H1 (cell line): ENCODE results near the gene REPIN1. TPM values are rescaled to one million over a fixed set of nuclear protein-coding genes. Genes with fewer than 3 reads are reported as not detected.

Experiments used
- CTCF ChIA-PET: fragments of 300-600 bp; sonication (Branson Sonifier 250); formaldehyde crosslinking; loops from one replicate; lab custom pipeline; 2021; ENCODE audit not compliant: partially characterized antibody; lab: Charles Lee
- POLR2A ChIA-PET: fragments of 300-600 bp; sonication (Branson Sonifier 250); formaldehyde crosslinking; loops from one replicate; lab custom pipeline; 2021; ENCODE audit warnings: inconsistent platforms; ENCODE audit not compliant: partially characterized antibody; lab: Charles Lee
- DNase-seq, 2 experiments: peaks; one replicate each; pipeline versions ENCODE4 v3.0.0 to v3.0.0-alpha.2; 2010 to 2022; ENCODE audit warnings: low spot score in 2 of 2, low read depth in 1 of 2, mixed read lengths in 1 of 2
- FAIRE-seq: peaks from 2 replicates; lab custom pipeline; 2011; peaks lifted over from hg19 to GRCh38; lab: Jason Lieb, UNC
- H2AFZ ChIP-seq: 2 replicates; pipeline ENCODE4 v1.8.1; 2012; ENCODE audit warnings: low read length, inconsistent platforms
- H2AK5ac ChIP-seq: 2 replicates; pipeline ENCODE4 v1.6.1; 2013; ENCODE audit warnings: low read depth, low read length
- H2BK120ac ChIP-seq: replicated peaks from 2 replicates; pipeline ENCODE3; 2013; ENCODE audit warnings: low read depth, low read length, inconsistent platforms
- H2BK12ac ChIP-seq: 2 replicates; pipeline ENCODE4 v1.6.1; 2013; ENCODE audit warnings: low read depth, low read length
- H2BK15ac ChIP-seq: 2 replicates; pipeline ENCODE4 v1.6.1; 2013; ENCODE audit warnings: low read length
- H2BK20ac ChIP-seq: 2 replicates; pipeline ENCODE4 v1.6.1; 2013; ENCODE audit warnings: low read length
- H2BK5ac ChIP-seq: 2 replicates; pipeline ENCODE4 v1.6.1; 2013; ENCODE audit warnings: low read depth, low read length
- H3K14ac ChIP-seq: 2 replicates; pipeline ENCODE4 v1.6.1; 2013; ENCODE audit warnings: inconsistent platforms; ENCODE audit not compliant: insufficient read length
- H3K18ac ChIP-seq: 2 replicates; pipeline ENCODE4 v1.6.1; 2013; ENCODE audit warnings: low read length; ENCODE audit errors: extremely low read depth
- H3K23ac ChIP-seq: 2 replicates; pipeline ENCODE4 v1.6.1; 2013; ENCODE audit warnings: inconsistent platforms; ENCODE audit not compliant: insufficient read length
- H3K23me2 ChIP-seq: 2 replicates; pipeline ENCODE4 v1.6.1; 2013; ENCODE audit warnings: low read depth, low read length
- H3K27ac ChIP-seq: 2 replicates; pipeline ENCODE4 v1.6.1; 2011; ENCODE audit warnings: low read depth, low read length, inconsistent platforms
- H3K27me3 ChIP-seq, 4 experiments: replicated peaks in 1 of 4; 1 replicate in 1 of 4; 2 replicates in 3 of 4; pipeline versions ENCODE4 v1.6.1 to v1.8.1; 2011 to 2013; ENCODE audit warnings: low read length in 3 of 4, mild to moderate bottlenecking in 3 of 4, inconsistent platforms in 2 of 4, mixed read lengths in 2 of 4, moderate library complexity in 1 of 4; ENCODE audit not compliant: control insufficient read depth in 3 of 4, insufficient read depth in 3 of 4; ENCODE audit errors: extremely low read depth in 1 of 4
- H3K36me3 ChIP-seq, 4 experiments: 2 replicates each; pipeline versions ENCODE4 v1.6.1 to v1.8.1; 2011 to 2013; ENCODE audit warnings: mild to moderate bottlenecking in 4 of 4, low read length in 3 of 4, moderate library complexity in 2 of 4, control low read depth in 1 of 4, inconsistent platforms in 1 of 4; ENCODE audit not compliant: insufficient read depth in 4 of 4, control insufficient read depth in 2 of 4
- H3K4ac ChIP-seq: replicated peaks from 2 replicates; pipeline ENCODE3; 2013; ENCODE audit warnings: low read length, low read depth, mixed read lengths, inconsistent platforms; ENCODE audit not compliant: insufficient read length
- H3K4me1 ChIP-seq, 4 experiments: replicated peaks in 1 of 4; 1 replicate in 1 of 4; 2 replicates in 3 of 4; pipeline versions ENCODE4 v1.6.1 to v1.8.1; 2011 to 2013; ENCODE audit warnings: low read length in 3 of 4, inconsistent platforms in 2 of 4, mixed read lengths in 1 of 4; ENCODE audit not compliant: insufficient read depth in 4 of 4, control insufficient read depth in 3 of 4
- H3K4me2 ChIP-seq, 2 experiments: 2 replicates each; pipeline versions ENCODE4 v1.6.1 to v1.8.1; 2011 to 2013; ENCODE audit warnings: low read depth in 2 of 2, low read length in 2 of 2, control low read depth in 1 of 2, inconsistent platforms in 1 of 2, mild to moderate bottlenecking in 1 of 2; ENCODE audit not compliant: insufficient read depth in 1 of 2
- H3K4me3 ChIP-seq, 4 experiments: fragments of 200-600, 300-600 bp in 1 of 4; sonication (generic), shearing (Covaris generic), sonication (Bioruptor Twin) in 1 of 4; 2 replicates each; pipeline versions ENCODE4 v1.5.1 to v1.8.1; 2011 to 2016; ENCODE audit warnings: low read length in 4 of 4, low read depth in 3 of 4, control low read depth in 2 of 4, inconsistent platforms in 2 of 4, mild to moderate bottlenecking in 2 of 4, mixed read lengths in 1 of 4, moderate library complexity in 1 of 4; ENCODE audit not compliant: insufficient read depth in 2 of 4; ENCODE audit errors: extremely low read depth in 1 of 4
- H3K56ac ChIP-seq: replicated peaks from 2 replicates; pipeline ENCODE3; 2013; ENCODE audit warnings: low read depth, mild to moderate bottlenecking, mixed read lengths, low read length, inconsistent platforms; ENCODE audit not compliant: insufficient read length
- H3K79me1 ChIP-seq: 2 replicates; pipeline ENCODE4 v1.6.1; 2013; ENCODE audit warnings: low read depth, low read length, control low read depth
- H3K79me2 ChIP-seq, 2 experiments: 2 replicates each; pipeline versions ENCODE4 v1.6.1 to v1.8.1; 2012 to 2013; ENCODE audit warnings: low read length in 2 of 2, mild to moderate bottlenecking in 2 of 2, inconsistent platforms in 1 of 2; ENCODE audit not compliant: insufficient read depth in 2 of 2, control insufficient read depth in 1 of 2
- H3K9ac ChIP-seq, 4 experiments: replicated peaks in 1 of 4; 1 replicate in 1 of 4; 2 replicates in 3 of 4; pipeline versions ENCODE4 v1.6.1 to v1.8.1; 2011 to 2013; ENCODE audit warnings: low read depth in 3 of 4, low read length in 3 of 4, control low read depth in 2 of 4, mild to moderate bottlenecking in 2 of 4, moderate library complexity in 2 of 4, inconsistent platforms in 1 of 4; ENCODE audit errors: extremely low read depth in 1 of 4
- H3K9me3 ChIP-seq, 2 experiments: 2 replicates each; pipeline versions ENCODE4 v1.6.1 to v1.8.1; 2012 to 2013; ENCODE audit warnings: mild to moderate bottlenecking in 2 of 2, moderate library complexity in 2 of 2, control low read depth in 1 of 2, inconsistent platforms in 1 of 2, low read depth in 1 of 2, low read length in 1 of 2, mixed read lengths in 1 of 2; ENCODE audit not compliant: insufficient read depth in 2 of 2
- H4K20me1 ChIP-seq, 2 experiments: replicated peaks in 1 of 2; 2 replicates each; pipeline versions ENCODE3 to v1.8.1; 2011 to 2013; ENCODE audit warnings: inconsistent platforms in 2 of 2, low read length in 2 of 2, mild to moderate bottlenecking in 1 of 2; ENCODE audit not compliant: insufficient read depth in 2 of 2, control insufficient read depth in 1 of 2
- H4K5ac ChIP-seq: 2 replicates; pipeline ENCODE4 v1.6.1; 2013; ENCODE audit warnings: low read length, low read depth, mixed read lengths, inconsistent platforms; ENCODE audit not compliant: insufficient read length
- H4K8ac ChIP-seq: 2 replicates; pipeline ENCODE4 v1.8.0; 2013; ENCODE audit warnings: mild to moderate bottlenecking, moderate library complexity, low read length, inconsistent platforms; ENCODE audit not compliant: insufficient read depth; ENCODE audit errors: extremely low read depth
- H4K91ac ChIP-seq: replicated peaks from 2 replicates; pipeline ENCODE3; 2013; ENCODE audit warnings: low read length, mixed read lengths, inconsistent platforms; ENCODE audit not compliant: insufficient read length
- GABPA ChIP-seq: IDR thresholded peaks from 2 replicates; pipeline ENCODE4 v1.6.1; 2011; ENCODE audit warnings: mild to moderate bottlenecking, low read length, moderate library complexity, borderline replicate concordance; ENCODE audit not compliant: insufficient read depth
- KDM4A ChIP-seq: IDR thresholded peaks from one replicate; pipeline ENCODE4 v1.7.1; 2012; ENCODE audit warnings: low read depth, mild to moderate bottlenecking, moderate library complexity, low read length, inconsistent platforms; ENCODE audit not compliant: severe bottlenecking
- NRF1 ChIP-seq: IDR thresholded peaks from 2 replicates; pipeline ENCODE4 v1.6.1; 2011; ENCODE audit warnings: mild to moderate bottlenecking, low read depth, low read length, improper control_type of control experiment
- POLR2A ChIP-seq, 2 experiments: IDR thresholded peaks; 1 replicate in 1 of 2; 2 replicates in 1 of 2; pipeline ENCODE4 v1.6.1; 2011; ENCODE audit warnings: low read depth in 2 of 2, low read length in 2 of 2, mild to moderate bottlenecking in 2 of 2; ENCODE audit errors: control extremely low read depth in 1 of 2
- POLR2AphosphoS5 ChIP-seq: IDR thresholded peaks from 2 replicates; pipeline ENCODE4 v1.6.1; 2011; ENCODE audit warnings: low read depth, low read length
- SP2 ChIP-seq: IDR thresholded peaks from 2 replicates; pipeline ENCODE4 v1.6.1; 2012; ENCODE audit warnings: mild to moderate bottlenecking, low read length, inconsistent platforms
- TAF7 ChIP-seq: optimal IDR thresholded peaks from 2 replicates; pipeline ENCODE3; 2011; ENCODE audit warnings: low read depth, mild to moderate bottlenecking, inconsistent platforms, low read length, moderate library complexity, borderline replicate concordance
- TBP ChIP-seq: IDR thresholded peaks from 2 replicates; pipeline ENCODE4 v1.6.1; 2011; ENCODE audit warnings: low read depth, low read length, improper control_type of control experiment
- WGBS, 2 experiments: shearing (Covaris generic) in 1 of 2; methylation state at CpG; one replicate each; pipeline versions ENCODE4 v1.1.6 to v1.1.7; 2013 to 2015; ENCODE audit warnings: low lambda C conversion rate in 2 of 2, mixed read lengths in 2 of 2, inconsistent platforms in 1 of 2, low coverage in 1 of 2, missing lambda C conversion rate in 1 of 2; ENCODE audit not compliant: insufficient replicate concordance in 2 of 2, insufficient coverage in 1 of 2, insufficient read length in 1 of 2; ENCODE audit errors: extremely low coverage in 1 of 2, missing lambda C conversion rate in 1 of 2; 5-methylcytosine and 5-hydroxymethylcytosine counted together
- polyA plus RNA-seq, 7 experiments: library from polyadenylated mRNA; depleted of rRNA in 3 of 7; stranded (reverse) in 5 of 7; unstranded in 2 of 7; fragments of >200 nt in 5 of 7; fragments of 200-250 nt in 2 of 7; gene quantifications; 1 replicate in 5 of 7; 2 replicates in 1 of 7; 4 replicates in 1 of 7; pipeline versions ENCODE4 v1.2.1 to v1.2.3, GENCODE V29; 2011 to 2013; ENCODE audit warnings: missing spikeins in 2 of 7, mixed read lengths in 2 of 7
- total RNA-seq: library from RNA; stranded (reverse); fragmentation: NEBNext Ultra II Directional; extraction: Animal tissue kit (Norgen Biotek cat#: 25700); gene quantifications from 2 replicates; pipeline ENCODE4 v1.2.1, GENCODE V29; 2021
- TF ChIP-seq, protein P1 (sequence below): IDR thresholded peaks from 2 replicates; pipeline ENCODE4 v1.6.1; 2012; ENCODE audit warnings: low read length, inconsistent platforms

The REPIN1 gene
- total and polyA plus RNA-seq, 2 of the 8 experiments (the other 6 are each of a cell fraction or from before 2014, with no cell fraction given) = 98.6 to 125 TPM

GRCh38 chr7:150404805-150405583 is 36.4 kb downstream of the REPIN1 start:
- 0 out of 2 replicates have a peak overlapping the region, but pooled peaks have one; percentile 34 for H2BK15ac ChIP-seq
- peak overlapping the region; percentile 100 for H3K18ac ChIP-seq
- no peak overlapping the region for H3K23ac ChIP-seq
- H3K23me2 ChIP-seq = peaks cover 4% of the 10 kb centered on the region; the same call in 1 of the 2 replicates
- ChIA-PET POLR2A (interaction anchor here (0.7 to 14.9 kb wide), 19 partner anchors 3 to 93 kb away, joined by 3 to 230 read pairs (median 5); partner anchors contain the start of gene REPIN1), CTCF (interaction anchor here (0.8 to 3.8 kb wide), 17 partner anchors 10 to 65 kb away, joined by 3 to 16 read pairs (median 4); no protein-coding TSS in a partner anchor)
- no peak overlapping the region for H2BK20ac ChIP-seq
- peaks cover 0 to 24% of the 10 kb centered on the region in 2 experiments; a peak in 2 of 4 replicates for H3K79me2 ChIP-seq
- peak overlapping the region; percentile 75 to 77 for H3K4me2 ChIP-seq
- H3K56ac ChIP-seq = peak overlapping the region; percentile 70
- no peak overlapping the region for H3K14ac ChIP-seq
- peak overlapping the region; percentile 33 for H2BK120ac ChIP-seq
- peak overlapping the region; percentile 100 for H2BK5ac ChIP-seq
- peak overlapping the region; percentile 82 for H4K8ac ChIP-seq
- peak overlapping the region; percentile 97 for H3K27ac ChIP-seq
- H3K4me3 ChIP-seq = peak overlapping the region; percentile 49 to 79 (median 61)
- whole genome bisulfite sequencing, 2 experiments = 8% methylated on average over 36 of the region's 86 CpGs; no CpG with 5 or more reads in 1 of the 2 experiments
- H2AFZ ChIP-seq = no peak overlapping the region
- peaks cover 5% of the 10 kb centered on the region for H3K79me1 ChIP-seq
- H2BK12ac ChIP-seq = peak overlapping the region; percentile 100; the same call in 1 of the 2 replicates
- FAIRE-seq = no peak
- peaks cover 3 to 16% (median 6%) of the 10 kb centered on the region in 4 experiments; a peak in 6 of 8 replicates for H3K36me3 ChIP-seq
- peaks cover 36 to 58% (median 45%) of the 10 kb centered on the region in 4 experiments for H3K4me1 ChIP-seq
- no peaks in the 10 kb centered on the region for H3K9me3 ChIP-seq
- peak overlapping the region in 3 of 4 experiments; percentile 78 to 79 (median 79); a peak in 5 of 7 replicates for H3K9ac ChIP-seq
- no peaks in the 10 kb centered on the region for H4K20me1 ChIP-seq
- H4K91ac ChIP-seq = peak overlapping the region; percentile 100
- H2AK5ac ChIP-seq = peak overlapping the region; percentile 65; the same call in 1 of the 2 replicates
- H4K5ac ChIP-seq = peak overlapping the region; percentile 95
- H3K27me3 ChIP-seq = no peaks in the 10 kb centered on the region
- H3K4ac ChIP-seq = no peak overlapping the region
- DNase-seq = peak in 1 of 2 experiments; percentile 88
- TF ChIP-seq KDM4A = peak; percentile 19
- peak; percentile 56 for TF ChIP-seq TBP
- TF ChIP-seq POLR2A (IDR thresholded peaks at IDR 0.05; ENCODE audit: control extremely low read depth in 1 of 2, low read depth in 2 of 2, low read length in 2 of 2) = peak in 1 of 2 experiments; percentile 31
- TF ChIP-seq, protein P1, sequence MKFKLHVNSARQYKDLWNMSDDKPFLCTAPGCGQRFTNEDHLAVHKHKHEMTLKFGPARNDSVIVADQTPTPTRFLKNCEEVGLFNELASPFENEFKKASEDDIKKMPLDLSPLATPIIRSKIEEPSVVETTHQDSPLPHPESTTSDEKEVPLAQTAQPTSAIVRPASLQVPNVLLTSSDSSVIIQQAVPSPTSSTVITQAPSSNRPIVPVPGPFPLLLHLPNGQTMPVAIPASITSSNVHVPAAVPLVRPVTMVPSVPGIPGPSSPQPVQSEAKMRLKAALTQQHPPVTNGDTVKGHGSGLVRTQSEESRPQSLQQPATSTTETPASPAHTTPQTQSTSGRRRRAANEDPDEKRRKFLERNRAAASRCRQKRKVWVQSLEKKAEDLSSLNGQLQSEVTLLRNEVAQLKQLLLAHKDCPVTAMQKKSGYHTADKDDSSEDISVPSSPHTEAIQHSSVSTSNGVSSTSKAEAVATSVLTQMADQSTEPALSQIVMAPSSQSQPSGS = peak; percentile 34; the same call in 1 of the 2 replicates
- no peak for TF ChIP-seq GABPA
- no peak for TF ChIP-seq SP2
- no peak for TF ChIP-seq NRF1
- peak; percentile 42; the same call in 1 of the 2 replicates for TF ChIP-seq POLR2AphosphoS5
- peak; percentile 83 for TF ChIP-seq TAF7
